Thymus (tissue), 11 donors: ENCODE results near the gene TOR4A. TPM values are rescaled to one million over a fixed set of nuclear protein-coding genes. Genes with fewer than 3 reads are reported as not detected.

ENCODE experiments used
- DNase-seq, 9 donors: peaks; one replicate each; pipeline ENCODE4 v3.0.0-alpha.2; 2013; ENCODE audit warnings: low spot score in 9 of 9, low read depth in 6 of 9, missing footprints in 1 of 9
- H3K27ac ChIP-seq, 2 donors: one replicate each; pipeline ENCODE4 v1.5.1; 2013; ENCODE audit warnings: control low read depth in 1 of 2, low read depth in 1 of 2, low read length in 1 of 2, mild to moderate bottlenecking in 1 of 2, moderate library complexity in 1 of 2
- H3K27me3 ChIP-seq, 2 donors: one replicate each; pipeline ENCODE4 v1.5.1; 2013; ENCODE audit warnings: low read length in 1 of 2; ENCODE audit not compliant: control insufficient read depth in 2 of 2, insufficient read depth in 1 of 2
- H3K36me3 ChIP-seq, 2 donors: one replicate each; pipeline ENCODE4 v1.5.1; 2013; ENCODE audit warnings: low read length in 1 of 2, mild to moderate bottlenecking in 1 of 2, moderate library complexity in 1 of 2; ENCODE audit not compliant: control insufficient read depth in 2 of 2, insufficient read depth in 2 of 2
- H3K4me1 ChIP-seq, 2 donors: one replicate each; pipeline ENCODE4 v1.5.1; 2013; ENCODE audit warnings: low read length in 2 of 2; ENCODE audit not compliant: control insufficient read depth in 2 of 2, insufficient read depth in 2 of 2
- H3K4me3 ChIP-seq, 2 donors: one replicate each; pipeline ENCODE4 v1.5.1; 2013; ENCODE audit warnings: low read length in 2 of 2, control low read depth in 1 of 2, mild to moderate bottlenecking in 1 of 2
- H3K9me3 ChIP-seq, 2 donors: one replicate each; pipeline ENCODE4 v1.5.1; 2013; ENCODE audit warnings: low read length in 1 of 2, mild to moderate bottlenecking in 1 of 2; ENCODE audit not compliant: control insufficient read depth in 2 of 2, insufficient read depth in 1 of 2
- WGBS: extraction: QIAGEN DNeasy Blood & Tissue Kit; methylation state at CpG from one replicate; pipeline ENCODE4 v1.1.7; 2013; 5-methylcytosine and 5-hydroxymethylcytosine counted together
- polyA plus RNA-seq: library from polyadenylated mRNA; stranded (reverse); fragments of 200-250 nt; gene quantifications from one replicate; pipeline ENCODE4 v1.2.3, GENCODE V29; 2013
- total RNA-seq: library from RNA; stranded (reverse); fragments of 120-200 nt; gene quantifications from one replicate; pipeline ENCODE4 v1.2.4, GENCODE V29; 2013
- donor health status: healthy.

The TOR4A gene
- total and polyA plus RNA-seq, 2 donors = 2.0 to 2.1 TPM

DNA sequence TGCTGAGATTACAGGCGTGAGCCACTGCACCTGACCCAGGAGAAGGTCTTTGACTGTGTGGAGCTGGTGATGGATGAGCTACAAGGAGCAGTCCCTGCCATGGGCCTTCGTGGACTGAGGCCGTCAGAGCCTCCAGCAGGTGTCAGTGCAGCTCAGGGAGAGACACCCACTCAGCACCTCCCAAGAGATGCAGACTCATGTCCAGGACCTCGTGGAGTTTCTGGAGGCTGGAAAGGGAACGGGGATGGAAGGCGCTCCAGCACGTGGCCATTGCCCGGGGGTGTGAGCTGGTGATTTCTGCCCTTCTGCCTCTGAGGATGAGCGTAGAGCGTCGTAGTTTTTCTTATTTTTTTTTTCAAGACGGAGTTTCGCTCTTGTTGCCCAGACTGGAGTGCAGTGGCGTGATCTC is 9.5 kb downstream of the TOR4A start:
- peaks cover 2 to 40% of the 10 kb centered on the region in 2 donors for H3K27me3 ChIP-seq
- H3K4me1 ChIP-seq = no peaks in the 10 kb centered on the region
- no peaks in the 10 kb centered on the region for H3K36me3 ChIP-seq
- peaks cover 0 to 2% of the 10 kb centered on the region in 2 donors for H3K9me3 ChIP-seq
- WGBS = 62% methylated on average over 14 of the region's 14 CpGs
- H3K27ac ChIP-seq = no peak overlapping the region
- H3K4me3 ChIP-seq = no peak overlapping the region
- DNase-seq = peak in 1 of 9 donors; percentile 43

DNA sequence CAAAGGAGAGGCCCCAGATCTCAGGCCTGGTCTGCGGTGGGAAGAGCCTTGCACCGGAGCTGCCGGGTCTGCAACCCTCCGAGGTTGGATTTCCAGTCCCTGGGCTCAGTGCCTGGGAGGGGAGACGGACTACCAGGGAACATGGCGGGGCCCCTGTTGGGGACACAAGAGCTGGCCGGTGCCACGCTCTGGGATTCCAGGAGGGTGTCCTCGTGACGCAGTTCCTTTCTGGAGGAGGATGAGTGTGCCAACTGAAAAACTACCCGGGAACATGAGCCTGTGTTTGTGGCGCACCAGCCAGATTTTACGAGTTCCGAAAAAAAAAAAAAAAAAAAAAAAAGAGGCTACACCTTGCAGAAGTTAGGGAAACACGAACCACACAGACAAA is 15.6 kb downstream of the TOR4A start:
- WGBS = 94% methylated on average over 15 of the region's 15 CpGs
- H3K36me3 ChIP-seq = no peaks in the 10 kb centered on the region
- H3K9me3 ChIP-seq = peaks cover 3 to 15% of the 10 kb centered on the region in 2 donors
- H3K4me1 ChIP-seq = peaks cover 0 to 4% of the 10 kb centered on the region in 2 donors
- peaks cover 38 to 50% of the 10 kb centered on the region in 2 donors for H3K27me3 ChIP-seq
- H3K27ac ChIP-seq = no peak overlapping the region
- no peak for DNase-seq
- no peak overlapping the region for H3K4me3 ChIP-seq

- H3K4me1 ChIP-seq = peaks cover 0 to 7% of the 10 kb centered on the region in 2 donors
- 93% methylated on average over 29 of the region's 29 CpGs for WGBS
- H3K9me3 ChIP-seq = peaks cover 3 to 15% of the 10 kb centered on the region in 2 donors
- peaks cover 43 to 55% of the 10 kb centered on the region in 2 donors for H3K27me3 ChIP-seq
- no peaks in the 10 kb centered on the region for H3K36me3 ChIP-seq
- no peak overlapping the region for H3K4me3 ChIP-seq
- no peak overlapping the region for H3K27ac ChIP-seq
- DNase-seq = no peak
Observed at GRCh38 chr9:137293482-137294090, 16.1 kb downstream of the TOR4A start.

DNA sequence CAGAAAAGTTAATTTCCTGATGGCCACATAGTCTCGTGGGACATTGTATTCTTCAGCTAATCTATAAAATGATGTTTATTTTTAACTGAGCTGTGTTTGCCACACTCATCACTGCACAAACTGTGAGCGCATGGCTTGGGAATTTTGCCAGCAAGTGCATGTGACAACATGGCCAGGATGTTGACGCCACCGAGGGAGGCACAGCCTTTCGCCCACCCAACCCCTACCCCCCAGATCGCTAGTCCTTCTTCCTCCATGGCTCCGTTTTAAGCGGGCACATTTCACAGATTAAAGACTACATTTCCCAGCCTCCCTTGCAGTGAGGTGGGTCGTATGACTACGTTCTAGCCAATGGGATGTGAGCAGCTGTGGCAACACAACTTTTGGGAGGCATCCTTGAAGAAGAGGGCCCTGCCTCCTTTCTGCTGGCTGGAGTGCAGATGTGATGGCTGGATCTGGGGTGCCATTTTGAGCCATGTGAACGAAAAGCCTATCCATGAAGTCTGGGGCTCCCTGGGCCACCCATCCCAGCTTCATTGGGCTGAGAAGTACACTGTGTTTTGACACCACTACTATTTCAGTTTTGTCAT is 16.7 kb downstream of the TOR4A start:
- H3K9me3 ChIP-seq = peaks cover 3 to 15% of the 10 kb centered on the region in 2 donors
- peaks cover 0 to 8% of the 10 kb centered on the region in 2 donors for H3K4me1 ChIP-seq
- no peak overlapping the region for H3K4me3 ChIP-seq
- H3K27ac ChIP-seq = no peak overlapping the region
- H3K27me3 ChIP-seq = peaks cover 49 to 61% of the 10 kb centered on the region in 2 donors
- no peak for DNase-seq
- WGBS = 44% methylated on average over 11 of the region's 11 CpGs
- no peaks in the 10 kb centered on the region for H3K36me3 ChIP-seq

- WGBS = 13% methylated on average over 35 of the region's 35 CpGs
- H3K4me3 ChIP-seq = no peak overlapping the region
- no peak overlapping the region for H3K27ac ChIP-seq
- no peaks in the 10 kb centered on the region for H3K36me3 ChIP-seq
- H3K27me3 ChIP-seq = peaks cover 55 to 66% of the 10 kb centered on the region in 2 donors
- H3K9me3 ChIP-seq = peaks cover 3 to 15% of the 10 kb centered on the region in 2 donors
- no peak for DNase-seq
- H3K4me1 ChIP-seq = peaks cover 0 to 11% of the 10 kb centered on the region in 2 donors
Observed at GRCh38 chr9:137294681-137295237, 17.2 kb downstream of the TOR4A start.

- Histone ChIP-seq H3K4me3 (peak overlapping the region in 1 of 2 donors; percentile 44), H3K9me3 (peaks cover 3 to 15% of the 10 kb centered on the region in 2 donors), H3K4me1 (peaks cover 0 to 15% of the 10 kb centered on the region in 2 donors), H3K27ac (no peak overlapping the region), H3K36me3 (no peaks in the 10 kb centered on the region), H3K27me3 (peaks cover 60 to 68% of the 10 kb centered on the region in 2 donors)
- DNase-seq = no peak
- 2% methylated on average over 76 of the region's 76 CpGs for WGBS
Observed at GRCh38 chr9:137295238-137295811, 17.8 kb downstream of the TOR4A start.

GRCh38 chr9:137295849-137296669 is 18.5 kb downstream of the TOR4A start:
- no peaks in the 10 kb centered on the region for H3K36me3 ChIP-seq
- H3K4me1 ChIP-seq = peaks cover 3 to 15% of the 10 kb centered on the region in 2 donors
- peaks cover 3 to 15% of the 10 kb centered on the region in 2 donors for H3K9me3 ChIP-seq
- H3K4me3 ChIP-seq = peak overlapping the region in 1 of 2 donors; percentile 44
- no peak overlapping the region for H3K27ac ChIP-seq
- peaks cover 68 to 76% of the 10 kb centered on the region in 2 donors for H3K27me3 ChIP-seq
- 22% methylated on average over 78 of the region's 78 CpGs for WGBS
- DNase-seq = no peak

- H3K36me3 ChIP-seq = no peaks in the 10 kb centered on the region
- DNase-seq = no peak
- H3K4me1 ChIP-seq = peaks cover 8 to 18% of the 10 kb centered on the region in 2 donors
- 60% methylated on average over 24 of the region's 24 CpGs for WGBS
- no peak overlapping the region for H3K27ac ChIP-seq
- H3K27me3 ChIP-seq = peaks cover 76 to 82% of the 10 kb centered on the region in 2 donors
- H3K9me3 ChIP-seq = peaks cover 3 to 15% of the 10 kb centered on the region in 2 donors
- H3K4me3 ChIP-seq = no peak overlapping the region
Observed at GRCh38 chr9:137296670-137297664, 19.4 kb downstream of the TOR4A start.
